ENCODE data around the gene SPG7.

The SPG7 gene

DNA sequence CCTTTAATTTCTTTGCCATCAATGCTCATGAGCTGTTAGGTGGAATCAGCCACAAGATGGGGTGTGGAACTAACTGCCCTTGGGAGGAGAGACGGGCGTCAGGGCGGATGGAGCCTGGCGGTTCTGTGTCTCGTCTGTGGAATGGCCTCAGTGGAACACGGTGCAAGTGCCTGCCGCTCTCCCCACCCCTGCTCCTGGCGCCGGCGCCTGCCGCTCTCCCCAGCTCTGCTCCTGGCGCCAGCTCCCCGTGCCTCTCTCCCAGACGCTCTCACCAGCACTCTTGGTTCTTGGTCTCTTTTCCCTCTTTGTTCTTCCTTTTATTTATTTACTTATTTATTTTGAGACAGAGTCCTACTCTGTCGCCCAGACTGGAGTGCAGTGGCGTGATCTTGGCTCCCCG is 39.1 kb downstream of the SPG7 start:
- no peak for DNase-seq (ENCODE audit: low spot score)

DNA sequence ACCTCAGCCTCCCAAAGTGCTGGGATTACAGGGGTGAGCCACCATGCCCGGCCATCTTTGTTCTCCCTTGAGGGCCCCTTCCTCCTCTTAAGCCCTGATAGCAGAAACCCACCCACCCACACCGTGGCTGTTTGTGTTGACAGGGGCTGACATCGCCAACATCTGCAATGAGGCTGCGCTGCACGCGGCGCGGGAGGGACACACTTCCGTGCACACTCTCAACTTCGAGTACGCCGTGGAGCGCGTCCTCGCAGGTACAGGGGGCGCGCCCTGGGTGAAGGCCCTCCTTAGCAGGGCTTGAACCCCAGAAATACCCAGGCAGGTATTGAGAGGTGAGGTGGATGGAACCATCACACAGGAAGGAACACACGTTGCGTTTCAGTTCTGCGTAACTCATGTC is 39.7 kb downstream of the SPG7 start:
- DNase-seq (ENCODE audit: low spot score) = no peak

DNA sequence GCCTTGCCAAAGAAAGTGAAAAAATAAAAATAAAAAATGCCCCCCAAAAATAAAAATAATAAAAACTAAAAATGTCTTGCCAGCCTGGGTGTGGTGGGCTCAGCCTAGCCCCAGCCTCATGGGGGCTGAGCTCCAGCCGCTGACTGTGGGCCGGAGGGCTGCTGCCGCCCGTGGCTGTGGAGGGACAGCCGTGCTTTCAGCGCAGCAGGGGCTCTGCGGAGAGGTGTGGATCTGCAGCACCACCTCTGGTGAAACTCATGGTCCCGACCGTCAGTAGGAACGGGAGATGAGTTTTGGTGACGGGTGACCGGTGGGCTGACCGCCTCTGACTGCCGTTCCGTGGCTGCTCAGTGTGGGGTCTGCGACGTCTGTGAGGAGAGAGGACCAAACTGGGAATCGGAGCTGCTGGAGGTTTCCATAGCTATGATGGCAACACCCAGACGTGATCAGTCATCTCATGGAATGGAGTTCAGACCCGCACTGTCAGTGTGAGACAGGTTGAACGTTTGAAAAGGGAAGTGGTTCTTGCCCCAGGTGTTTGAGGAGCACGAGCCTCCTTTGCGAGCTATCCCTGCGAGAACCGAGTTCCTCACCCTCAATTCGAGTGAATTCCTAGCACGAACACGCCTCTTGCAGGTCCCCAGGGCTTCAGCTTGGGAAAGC is 40.3 kb downstream of the SPG7 start:
- DNase-seq (ENCODE audit: low spot score) = no peak

DNA sequence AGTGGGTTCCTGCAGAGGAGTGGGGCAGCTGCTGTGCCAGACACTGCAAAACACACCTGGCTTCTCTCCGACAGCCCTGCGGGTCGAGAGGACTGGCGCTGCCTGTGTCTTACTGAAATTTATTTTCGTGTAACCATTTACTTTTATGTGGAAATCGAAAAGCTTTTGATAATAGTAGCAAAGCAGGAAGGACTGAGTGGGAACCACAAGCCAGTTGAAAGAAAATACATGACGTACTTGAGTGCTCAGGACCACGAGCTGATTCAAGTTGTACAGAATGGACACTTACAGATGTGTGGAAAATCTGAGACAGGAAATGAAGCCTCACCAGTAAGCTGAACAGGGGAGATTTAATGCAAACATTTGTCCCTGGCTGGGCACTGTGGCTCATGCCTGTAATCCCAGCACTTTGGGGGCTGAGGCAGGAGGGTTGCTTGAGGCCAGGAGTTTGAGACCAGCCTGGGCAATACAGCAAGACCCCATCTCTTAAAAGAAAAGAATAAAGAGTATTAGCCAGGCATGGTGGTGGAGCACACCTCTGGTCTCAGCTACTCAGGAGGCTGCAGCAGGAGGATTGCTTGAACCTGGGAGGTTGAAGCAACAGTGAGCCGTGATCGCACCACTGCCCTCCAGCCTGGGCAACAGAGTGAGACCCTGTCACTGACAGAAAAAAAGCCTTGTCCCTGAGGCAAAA is 41.0 kb downstream of the SPG7 start:
- DNase-seq (ENCODE audit: low spot score) = no peak

DNA sequence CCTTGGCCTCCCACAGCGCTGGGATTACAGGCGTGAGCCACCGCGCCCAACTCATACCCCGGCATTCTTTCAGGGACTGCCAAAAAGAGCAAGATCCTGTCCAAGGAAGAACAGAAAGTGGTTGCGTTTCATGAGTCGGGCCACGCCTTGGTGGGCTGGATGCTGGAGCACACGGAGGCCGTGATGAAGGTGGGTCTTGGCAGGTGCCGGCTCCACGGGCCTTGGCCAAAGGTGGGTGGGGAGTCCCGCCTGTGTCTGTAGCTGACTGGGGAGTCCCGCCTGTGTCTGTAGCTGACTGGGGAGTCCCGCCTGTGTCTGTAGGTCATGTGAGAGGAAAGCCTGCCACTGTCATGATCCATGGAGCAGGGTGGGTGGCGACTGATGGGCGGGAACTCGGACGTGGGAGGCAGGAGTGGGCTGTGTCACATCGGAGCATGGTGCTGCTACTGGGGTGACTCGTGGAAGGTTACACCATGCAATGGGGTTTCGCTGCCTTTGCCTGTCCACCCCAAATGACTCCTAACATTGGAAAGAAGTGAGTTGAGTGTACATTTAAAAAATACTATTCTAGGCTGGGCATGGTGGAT is 42.3 kb downstream of the SPG7 start:
- DNase-seq (ENCODE audit: low spot score) = no peak

DNA sequence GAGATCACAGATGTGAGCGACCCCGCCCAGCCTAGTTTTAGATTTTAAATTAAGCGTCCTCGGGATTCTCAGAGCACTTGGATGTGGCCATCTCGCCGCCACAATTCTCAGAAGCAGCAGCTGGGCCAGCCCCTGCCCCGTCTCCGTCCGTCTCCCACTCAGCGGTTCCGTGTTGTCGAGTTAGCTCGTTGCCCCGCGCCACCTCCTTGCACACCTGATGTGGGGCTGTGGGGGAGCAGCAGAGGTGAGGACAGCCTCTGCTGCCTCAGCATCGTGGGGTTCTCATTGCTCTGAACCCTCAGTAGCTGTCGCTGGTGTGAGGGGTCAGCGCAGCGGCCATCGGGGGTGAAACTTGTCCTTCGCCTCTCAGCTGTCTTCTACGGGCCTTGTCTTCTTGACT is 44.1 kb downstream of the SPG7 start:
- no peak for DNase-seq (ENCODE audit: low spot score)

DNA sequence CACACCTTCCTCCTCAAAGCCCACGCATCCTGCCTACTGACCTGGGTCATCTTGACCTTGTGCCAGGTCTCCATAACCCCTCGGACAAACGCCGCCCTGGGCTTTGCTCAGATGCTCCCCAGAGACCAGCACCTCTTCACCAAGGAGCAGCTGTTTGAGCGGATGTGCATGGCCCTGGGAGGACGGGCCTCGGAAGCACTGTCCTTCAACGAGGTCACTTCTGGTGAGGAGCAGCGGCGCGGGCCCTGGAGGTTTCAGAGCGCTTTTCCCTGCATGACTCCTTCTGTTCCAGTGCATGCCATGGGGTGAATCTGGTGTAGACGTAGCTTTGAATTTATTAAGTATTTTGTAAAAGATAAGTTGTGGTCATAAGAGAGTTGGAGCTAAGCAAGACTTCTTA is 44.7 kb downstream of the SPG7 start:
- DNase-seq (ENCODE audit: low spot score) = no peak

DNA sequence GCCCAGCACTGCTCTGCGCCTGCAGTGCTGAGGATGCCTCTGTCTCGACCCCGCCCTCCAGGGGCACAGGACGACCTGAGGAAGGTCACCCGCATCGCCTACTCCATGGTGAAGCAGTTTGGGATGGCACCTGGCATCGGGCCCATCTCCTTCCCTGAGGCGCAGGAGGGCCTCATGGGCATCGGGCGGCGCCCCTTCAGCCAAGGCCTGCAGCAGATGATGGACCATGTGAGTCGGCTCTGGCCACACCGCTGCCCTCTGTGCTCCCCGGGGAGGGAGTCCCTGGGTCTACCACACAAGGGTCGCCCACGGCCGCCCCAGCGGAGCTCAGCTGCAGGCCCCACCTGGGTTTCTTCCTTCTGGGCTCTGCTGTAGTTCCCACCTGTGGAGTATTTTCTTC is 45.5 kb downstream of the SPG7 start:
- no peak for DNase-seq (ENCODE audit: low spot score)

DNA sequence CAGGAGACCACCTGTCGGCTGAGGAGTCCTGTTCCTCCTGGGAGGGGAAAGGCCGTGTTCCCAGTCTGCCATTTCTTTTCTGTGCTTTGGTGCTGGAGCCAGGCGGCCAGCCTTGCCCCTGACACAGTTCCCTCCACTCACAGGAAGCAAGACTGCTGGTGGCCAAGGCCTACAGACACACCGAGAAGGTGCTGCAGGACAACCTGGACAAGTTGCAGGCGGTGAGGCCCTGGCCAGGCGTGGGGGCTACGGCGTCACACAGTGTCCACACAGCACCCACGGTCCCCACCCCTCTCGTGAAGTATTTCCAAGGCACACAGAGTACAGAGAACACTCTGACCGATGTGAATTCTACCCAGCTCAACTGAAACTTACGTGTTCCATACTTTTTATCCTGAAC is 46.1 kb downstream of the SPG7 start:
- DNase-seq (ENCODE audit: low spot score) = no peak

DNA sequence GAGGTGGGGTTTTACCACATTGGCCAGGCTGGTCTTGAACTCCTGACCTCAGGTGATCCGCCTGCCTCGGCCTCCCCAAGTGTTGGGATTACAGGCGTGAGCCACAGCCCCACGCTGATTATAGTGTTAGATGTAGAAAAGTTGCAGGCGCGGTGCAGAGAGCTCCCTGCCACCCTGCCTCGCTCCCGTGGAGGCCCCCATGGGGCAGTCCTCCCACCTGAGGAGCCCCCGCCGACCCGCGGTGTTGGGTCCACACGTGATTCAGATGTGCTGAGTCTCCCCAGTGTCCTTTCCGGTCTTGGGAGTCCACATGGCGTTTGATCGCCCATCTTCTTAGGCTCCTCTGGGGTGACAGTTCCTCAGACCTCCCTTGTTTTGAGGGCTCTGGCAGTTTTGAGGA is 47.1 kb downstream of the SPG7 start:
- DNase-seq (ENCODE audit: low spot score) = no peak

DNA sequence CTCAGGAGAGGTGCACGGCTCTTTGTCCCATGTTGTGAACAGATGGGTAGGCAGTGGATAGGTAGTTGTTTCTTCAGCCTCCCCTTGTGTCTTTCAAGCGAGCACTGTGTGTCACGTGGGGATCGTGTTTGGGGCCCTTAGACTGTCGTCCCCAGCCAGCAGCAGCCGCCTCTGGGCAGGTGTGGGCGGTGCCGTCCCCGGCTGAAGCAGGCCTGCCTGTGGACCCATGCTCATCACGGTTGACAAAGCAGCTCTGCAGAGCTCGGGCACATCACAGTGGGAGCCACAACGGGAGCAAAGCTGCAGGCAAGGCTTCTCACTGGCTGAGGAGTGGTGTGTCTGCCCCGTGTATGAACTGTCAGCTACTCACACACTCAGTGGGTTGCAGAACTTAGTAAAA is 47.6 kb downstream of the SPG7 start:
- no peak for DNase-seq (ENCODE audit: low spot score)

DNA sequence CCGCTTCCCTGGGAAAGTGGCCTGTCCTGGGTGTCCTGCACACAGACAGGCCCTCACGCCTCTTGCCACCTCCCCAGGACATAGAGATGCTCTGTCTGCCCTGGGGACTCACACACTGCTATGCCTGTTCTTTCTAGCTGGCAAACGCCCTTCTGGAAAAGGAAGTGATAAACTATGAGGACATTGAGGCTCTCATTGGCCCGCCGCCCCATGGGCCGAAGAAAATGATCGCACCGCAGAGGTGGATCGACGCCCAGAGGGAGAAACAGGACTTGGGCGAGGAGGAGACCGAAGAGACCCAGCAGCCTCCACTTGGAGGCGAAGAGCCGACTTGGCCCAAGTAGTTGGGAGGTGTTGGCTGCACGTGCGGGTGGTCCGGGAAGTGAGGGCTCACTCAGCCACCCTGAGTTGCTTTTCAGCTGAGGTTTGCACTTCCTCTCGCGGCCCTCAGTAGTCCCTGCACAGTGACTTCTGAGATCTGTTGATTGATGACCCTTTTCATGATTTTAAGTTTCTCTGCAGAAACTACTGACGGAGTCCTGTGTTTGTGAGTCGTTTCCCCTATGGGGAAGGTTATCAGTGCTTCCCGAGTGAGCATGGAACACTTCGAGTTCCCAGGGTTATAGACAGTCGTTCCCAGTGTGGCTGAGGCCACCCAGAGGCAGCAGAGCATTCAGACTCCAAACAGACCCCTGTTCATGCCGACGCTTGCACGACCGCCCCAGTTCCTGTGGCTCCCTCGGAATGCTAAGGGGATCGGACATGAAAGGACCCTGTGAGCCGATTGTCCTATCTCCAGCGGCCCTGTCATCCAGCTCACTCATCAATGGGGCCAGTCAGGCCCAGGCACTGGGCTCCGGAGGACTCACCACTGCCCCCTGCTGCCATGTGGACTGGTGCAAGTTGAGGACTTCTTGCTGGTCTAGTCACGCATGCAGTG is 48.8 kb downstream of the SPG7 start:
- peak; percentile 58 for DNase-seq (ENCODE audit: low spot score)

DNA sequence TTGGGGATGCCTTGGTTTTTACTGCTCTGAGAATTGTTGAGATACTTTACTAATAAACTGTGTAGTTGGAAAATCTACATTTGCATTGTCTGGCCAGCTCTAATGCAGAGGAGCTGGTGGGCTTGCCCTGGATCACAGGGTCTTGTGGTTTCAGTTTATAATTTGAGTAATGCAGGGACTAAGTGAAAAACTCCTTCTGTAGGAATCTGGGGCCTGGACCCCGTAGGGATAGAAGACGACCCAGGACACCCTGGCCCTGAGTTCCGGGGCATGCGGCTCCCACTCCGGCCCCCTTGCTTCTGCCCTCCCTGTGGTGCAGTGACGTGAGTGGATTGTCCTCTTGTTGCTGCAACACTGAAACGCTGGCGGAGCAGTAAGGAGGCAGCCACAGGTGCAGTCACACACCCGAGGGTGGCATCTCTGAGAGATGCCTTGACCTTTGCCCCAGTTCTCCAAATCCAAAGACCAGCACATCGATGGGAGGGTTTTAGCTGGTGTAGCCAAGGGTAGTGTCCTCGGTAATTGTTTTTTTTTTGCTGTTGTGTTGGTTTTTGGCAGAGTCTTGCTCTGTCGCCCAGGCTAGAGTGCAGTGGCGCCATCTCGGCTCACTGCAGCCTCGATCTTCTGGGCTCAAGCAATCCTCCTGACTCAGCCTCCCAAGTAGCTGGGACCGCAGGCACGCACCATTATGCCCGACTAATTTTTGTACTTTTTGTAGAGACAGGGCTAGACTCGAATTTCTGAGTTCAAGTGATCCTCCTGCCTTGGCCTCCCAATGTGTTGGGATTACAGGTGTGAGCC is 49.7 kb downstream of the SPG7 start:
- no peak for DNase-seq (ENCODE audit: low spot score)

DNA sequence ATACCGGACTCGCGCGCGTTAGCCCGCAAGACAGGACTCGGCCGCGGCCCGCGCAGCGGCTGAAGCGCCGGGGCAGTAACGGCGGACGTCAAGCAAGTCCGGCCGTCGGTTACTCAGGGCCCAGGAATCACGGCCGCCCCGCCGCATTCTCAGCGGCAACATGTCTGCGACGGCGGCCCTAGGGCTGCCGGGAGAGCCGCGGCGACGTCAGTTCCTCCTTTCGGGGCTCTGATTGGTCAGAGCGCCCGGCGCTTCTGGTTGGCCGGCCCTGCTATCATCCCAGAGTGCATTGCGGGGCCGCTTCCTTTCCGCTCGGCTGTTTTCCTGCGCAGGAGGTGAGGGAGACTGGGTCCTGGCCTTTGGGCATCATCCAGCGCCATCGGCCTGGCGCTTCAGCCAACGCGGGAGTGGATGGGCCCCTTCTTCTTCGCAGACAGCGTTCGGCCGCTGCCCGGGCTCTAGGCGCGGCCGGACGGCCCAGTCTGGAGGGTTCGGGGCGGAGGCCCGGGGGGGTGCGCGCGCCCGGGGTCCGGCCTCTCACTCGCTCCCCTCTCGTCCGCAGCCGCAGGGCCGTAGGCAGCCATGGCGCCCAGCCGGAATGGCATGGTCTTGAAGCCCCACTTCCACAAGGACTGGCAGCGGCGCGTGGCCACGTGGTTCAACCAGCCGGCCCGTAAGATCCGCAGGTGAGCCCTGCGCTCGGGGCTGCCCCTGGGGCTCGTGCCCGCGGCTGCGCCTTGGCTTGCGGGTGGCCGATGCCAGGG is 52.4 kb downstream of the SPG7 start, which contains the start of gene RPL13:
Gene RPL13, plus strand, starts transcription at position 305 of the 764 bp plus-strand sequence. Its CDS starts 278 bp downstream, at position 583.
- peak; percentile 94 for DNase-seq (ENCODE audit: low spot score)

DNA sequence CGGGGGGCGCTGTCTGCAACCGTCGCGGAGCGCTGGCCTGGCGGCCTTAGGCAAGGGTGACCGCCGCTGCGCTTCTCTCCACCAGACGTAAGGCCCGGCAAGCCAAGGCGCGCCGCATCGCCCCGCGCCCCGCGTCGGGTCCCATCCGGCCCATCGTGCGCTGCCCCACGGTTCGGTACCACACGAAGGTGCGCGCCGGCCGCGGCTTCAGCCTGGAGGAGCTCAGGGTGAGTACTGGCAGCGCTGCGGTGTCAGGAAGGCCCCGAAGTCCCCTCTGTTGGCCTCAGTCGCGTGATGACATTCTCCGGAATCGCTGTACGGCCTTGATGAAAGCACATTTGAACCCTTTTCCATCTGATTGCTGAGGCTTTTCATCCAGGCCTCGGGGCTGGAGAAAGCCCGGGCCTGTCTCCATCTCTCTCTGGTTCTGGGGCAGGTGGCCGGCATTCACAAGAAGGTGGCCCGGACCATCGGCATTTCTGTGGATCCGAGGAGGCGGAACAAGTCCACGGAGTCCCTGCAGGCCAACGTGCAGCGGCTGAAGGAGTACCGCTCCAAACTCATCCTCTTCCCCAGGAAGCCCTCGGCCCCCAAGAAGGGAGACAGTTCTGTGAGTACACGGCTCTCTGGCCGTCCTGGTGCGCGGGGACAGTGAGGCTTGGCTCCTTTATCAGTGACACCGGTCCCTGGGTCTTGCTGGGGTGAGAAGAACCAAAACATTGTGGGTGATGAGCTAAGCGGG is 53.1 kb downstream of the SPG7 start:
- no peak for DNase-seq (ENCODE audit: low spot score)

DNA sequence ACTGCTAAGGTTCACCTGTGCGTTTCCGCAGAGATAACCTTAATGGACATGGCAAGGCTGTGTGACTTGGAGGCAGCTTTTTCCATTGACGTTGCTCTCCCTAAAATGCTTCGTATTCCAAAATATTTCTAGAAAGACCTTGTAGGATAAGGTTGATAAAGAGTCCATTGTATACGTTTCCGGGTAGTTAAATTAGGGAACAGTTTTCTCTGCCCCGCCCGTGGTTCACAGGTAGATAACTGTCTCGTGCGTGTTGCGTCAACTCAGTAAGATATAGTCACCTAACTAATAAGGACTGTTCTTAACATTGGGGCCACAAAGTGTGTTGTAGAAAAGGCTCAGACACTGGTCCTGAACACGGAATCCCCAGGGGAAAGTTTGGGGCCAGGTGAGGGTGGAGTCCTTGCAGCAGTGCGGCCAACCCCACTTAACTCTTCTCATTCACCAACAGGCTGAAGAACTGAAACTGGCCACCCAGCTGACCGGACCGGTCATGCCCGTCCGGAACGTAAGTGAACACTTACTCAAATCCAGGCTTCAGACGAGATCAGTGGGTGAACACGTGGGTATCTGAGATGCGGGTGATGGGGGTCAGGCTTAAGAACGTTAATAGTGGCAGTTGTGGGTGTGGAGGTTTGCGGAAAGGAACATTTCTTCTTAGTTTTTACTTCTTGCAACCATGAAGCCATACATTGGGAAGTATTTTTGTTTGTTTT is 53.8 kb downstream of the SPG7 start:
- no peak for DNase-seq (ENCODE audit: low spot score)

DNA sequence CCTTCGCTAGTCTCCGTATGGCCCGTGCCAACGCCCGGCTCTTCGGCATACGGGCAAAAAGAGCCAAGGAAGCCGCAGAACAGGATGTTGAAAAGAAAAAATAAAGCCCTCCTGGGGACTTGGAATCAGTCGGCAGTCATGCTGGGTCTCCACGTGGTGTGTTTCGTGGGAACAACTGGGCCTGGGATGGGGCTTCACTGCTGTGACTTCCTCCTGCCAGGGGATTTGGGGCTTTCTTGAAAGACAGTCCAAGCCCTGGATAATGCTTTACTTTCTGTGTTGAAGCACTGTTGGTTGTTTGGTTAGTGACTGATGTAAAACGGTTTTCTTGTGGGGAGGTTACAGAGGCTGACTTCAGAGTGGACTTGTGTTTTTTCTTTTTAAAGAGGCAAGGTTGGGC is 54.7 kb downstream of the SPG7 start:
- DNase-seq (ENCODE audit: low spot score) = no peak

DNA sequence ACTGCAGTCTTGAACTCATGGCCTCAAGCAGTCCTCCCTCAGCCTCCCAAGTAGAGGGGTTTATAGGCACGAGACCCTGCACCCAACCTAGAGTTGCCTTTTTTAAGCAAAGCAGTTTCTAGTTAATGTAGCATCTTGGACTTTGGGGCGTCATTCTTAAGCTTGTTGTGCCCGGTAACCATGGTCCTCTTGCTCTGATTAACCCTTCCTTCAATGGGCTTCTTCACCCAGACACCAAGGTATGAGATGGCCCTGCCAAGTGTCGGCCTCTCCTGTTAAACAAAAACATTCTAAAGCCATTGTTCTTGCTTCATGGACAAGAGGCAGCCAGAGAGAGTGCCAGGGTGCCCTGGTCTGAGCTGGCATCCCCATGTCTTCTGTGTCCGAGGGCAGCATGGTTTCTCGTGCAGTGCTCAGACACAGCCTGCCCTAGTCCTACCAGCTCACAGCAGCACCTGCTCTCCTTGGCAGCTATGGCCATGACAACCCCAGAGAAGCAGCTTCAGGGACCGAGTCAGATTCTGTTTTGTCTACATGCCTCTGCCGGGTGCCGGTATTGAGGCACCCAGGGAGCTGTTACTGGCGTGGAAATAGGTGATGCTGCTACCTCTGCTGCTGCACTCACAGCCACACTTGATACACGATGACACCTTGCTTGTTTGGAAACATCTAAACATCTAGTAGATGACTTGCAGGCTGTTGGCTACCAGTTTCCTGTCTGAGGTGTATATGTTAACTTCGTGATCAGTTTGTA is 55.6 kb downstream of the SPG7 start:
- DNase-seq (ENCODE audit: low spot score) = no peak
